C4-2B (cell line): ENCODE results near the gene SH3GL3.

Experiments
- ZFX ChIP-seq: fragments of 450-650 bp; IDR thresholded peaks from 2 replicates; pipeline ENCODE4 v1.6.1; 2017
- TF ChIP-seq, protein P1 (sequence below): fragments of 450-650 bp; conservative IDR thresholded peaks from 2 replicates; pipeline ENCODE4 v1.5.1; 2017; ENCODE audit warnings: mild to moderate bottlenecking

GRCh38 chr15:83510001-83510400 is 62.9 kb downstream of the SH3GL3 start:
- TF ChIP-seq, protein P1, sequence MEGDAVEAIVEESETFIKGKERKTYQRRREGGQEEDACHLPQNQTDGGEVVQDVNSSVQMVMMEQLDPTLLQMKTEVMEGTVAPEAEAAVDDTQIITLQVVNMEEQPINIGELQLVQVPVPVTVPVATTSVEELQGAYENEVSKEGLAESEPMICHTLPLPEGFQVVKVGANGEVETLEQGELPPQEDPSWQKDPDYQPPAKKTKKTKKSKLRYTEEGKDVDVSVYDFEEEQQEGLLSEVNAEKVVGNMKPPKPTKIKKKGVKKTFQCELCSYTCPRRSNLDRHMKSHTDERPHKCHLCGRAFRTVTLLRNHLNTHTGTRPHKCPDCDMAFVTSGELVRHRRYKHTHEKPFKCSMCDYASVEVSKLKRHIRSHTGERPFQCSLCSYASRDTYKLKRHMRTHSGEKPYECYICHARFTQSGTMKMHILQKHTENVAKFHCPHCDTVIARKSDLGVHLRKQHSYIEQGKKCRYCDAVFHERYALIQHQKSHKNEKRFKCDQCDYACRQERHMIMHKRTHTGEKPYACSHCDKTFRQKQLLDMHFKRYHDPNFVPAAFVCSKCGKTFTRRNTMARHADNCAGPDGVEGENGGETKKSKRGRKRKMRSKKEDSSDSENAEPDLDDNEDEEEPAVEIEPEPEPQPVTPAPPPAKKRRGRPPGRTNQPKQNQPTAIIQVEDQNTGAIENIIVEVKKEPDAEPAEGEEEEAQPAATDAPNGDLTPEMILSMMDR: no peak
- no peak for TF ChIP-seq ZFX
